Ureter (tissue), 1 donor: Measurements from ENCODE around the gene MAGI2. TPM values are rescaled to one million over a fixed set of nuclear protein-coding genes. Genes with fewer than 3 reads are reported as not detected.

ENCODE experiments used
- DNase-seq: peaks from one replicate; pipeline ENCODE4 v3.0.0-alpha.2; 2020; ENCODE audit warnings: low spot score
- total RNA-seq: library from RNA; stranded (reverse); gene quantifications from one replicate; pipeline ENCODE4 v1.2.4, GENCODE V29; 2023
- donor health status: DM: yes; HTN: yes; CAD: no.

MAGI2 gene
- total RNA-seq, 1 donor from 2014 or later, result 25.3 TPM

GRCh38 chr7:78141522-78142281, 1311.8 kb downstream of the MAGI2 start:
- no peak for DNase-seq

- DNase-seq, result no peak
Observed at GRCh38 chr7:78140109-78140508, 1313.4 kb downstream of the MAGI2 start.

- DNase-seq, result no peak
Observed at GRCh38 chr7:78139335-78139734, 1314.1 kb downstream of the MAGI2 start.

- DNase-seq, result no peak
Observed at GRCh38 chr7:78134774-78135173, 1318.7 kb downstream of the MAGI2 start.

- no peak for DNase-seq
Observed at GRCh38 chr7:78134256-78134655, 1319.2 kb downstream of the MAGI2 start.

- DNase-seq, result no peak
Observed at GRCh38 chr7:78130446-78131215, 1322.8 kb downstream of the MAGI2 start.

GRCh38 chr7:78129865-78130264, 1323.6 kb downstream of the MAGI2 start:
- no peak for DNase-seq

- no peak for DNase-seq
Observed at GRCh38 chr7:78127009-78127408, 1326.5 kb downstream of the MAGI2 start.

GRCh38 chr7:78125884-78126283, 1327.6 kb downstream of the MAGI2 start:
- no peak for DNase-seq

GRCh38 chr7:78124216-78124615, 1329.3 kb downstream of the MAGI2 start:
- no peak for DNase-seq

- no peak for DNase-seq
Observed at GRCh38 chr7:78121888-78122287, 1331.6 kb downstream of the MAGI2 start.

- no peak for DNase-seq
Observed at GRCh38 chr7:78118470-78118869, 1335.0 kb downstream of the MAGI2 start.

- no peak for DNase-seq
Observed at GRCh38 chr7:78115876-78116275, 1337.6 kb downstream of the MAGI2 start.

- no peak for DNase-seq
Observed at GRCh38 chr7:78114993-78115392, 1338.5 kb downstream of the MAGI2 start.

- DNase-seq, result no peak
Observed at GRCh38 chr7:78112488-78112887, 1341.0 kb downstream of the MAGI2 start.

GRCh38 chr7:78111386-78111785, 1342.1 kb downstream of the MAGI2 start:
- DNase-seq, result no peak

GRCh38 chr7:78103475-78103874, 1350.0 kb downstream of the MAGI2 start:
- DNase-seq, result no peak

- DNase-seq, result no peak
Observed at GRCh38 chr7:78101076-78101475, 1352.4 kb downstream of the MAGI2 start.

GRCh38 chr7:78099715-78100394, 1353.6 kb downstream of the MAGI2 start:
- DNase-seq, result no peak

GRCh38 chr7:78095549-78095948, 1357.9 kb downstream of the MAGI2 start:
- DNase-seq, result no peak

GRCh38 chr7:78092331-78092730, 1361.1 kb downstream of the MAGI2 start:
- DNase-seq, result no peak

GRCh38 chr7:78090616-78091015, 1362.9 kb downstream of the MAGI2 start:
- DNase-seq, result no peak
